C4-2B (cell line): ENCODE data around the gene SALL1.

ENCODE experiments used
- H3K27ac ChIP-seq: fragments of 450-650 bp; 2 replicates; pipeline ENCODE4 v1.5.1; 2017
- CTCF ChIP-seq: fragments of 450-650 bp; conservative IDR thresholded peaks from 2 replicates; pipeline ENCODE4 v1.5.1; 2017; ENCODE audit warnings: mild to moderate bottlenecking
- ZFX ChIP-seq: fragments of 450-650 bp; IDR thresholded peaks from 2 replicates; pipeline ENCODE4 v1.6.1; 2017

Gene SALL1

GRCh38 chr16:51156807-51157200 is 5.7 kb upstream of the SALL1 start:
- no peak overlapping the region for H3K27ac ChIP-seq
- TF ChIP-seq CTCF: no peak
- TF ChIP-seq ZFX: no peak

GRCh38 chr16:51155820-51156806 is 5.0 kb upstream of the SALL1 start:
- no peak for TF ChIP-seq CTCF
- no peak for TF ChIP-seq ZFX
- no peak overlapping the region for H3K27ac ChIP-seq

- TF ChIP-seq CTCF: no peak
- no peak for TF ChIP-seq ZFX
Measured at GRCh38 chr16:51155199-51155607, 4.1 kb upstream of the SALL1 start.

GRCh38 chr16:51154271-51155171 is 3.5 kb upstream of the SALL1 start:
- H3K27ac ChIP-seq: no peak overlapping the region

More at GRCh38 chr16:51155199-51155607, 4.1 kb upstream of the SALL1 start:
- H3K27ac ChIP-seq: no peak overlapping the region

GRCh38 chr16:51153577-51154031 is 2.5 kb upstream of the SALL1 start:
- TF ChIP-seq CTCF (no peak), ZFX (no peak)
- no peak overlapping the region for H3K27ac ChIP-seq

More at GRCh38 chr16:51154271-51155171, 3.5 kb upstream of the SALL1 start:
- no peak for TF ChIP-seq ZFX
- TF ChIP-seq CTCF: no peak

- no peak for TF ChIP-seq ZFX
- TF ChIP-seq CTCF: no peak
- H3K27ac ChIP-seq: no peak overlapping the region
Measured at GRCh38 chr16:51152691-51153576, 1.9 kb upstream of the SALL1 start.
